Aorta (tissue), 5 donors: ENCODE data around the gene ESRRG. TPM values are rescaled to one million over a fixed set of nuclear protein-coding genes. Genes with fewer than 3 reads are reported as not detected.

Source experiments
- ATAC-seq: fragments of 200-7000 bp; cut with Tn5 transposase; one replicate; pipeline ENCODE4 v1.9.1; 2022; ENCODE audit warnings: moderate library complexity; ENCODE audit not compliant: low FRiP score
- DNase-seq, 2 donors: peaks; one replicate each; pipeline ENCODE4 v3.0.0-alpha.2; 2020
- H3K27ac ChIP-seq, 2 donors: one replicate each; pipeline ENCODE4 v1.5.1; 2013; ENCODE audit warnings: low read length in 2 of 2, mild to moderate bottlenecking in 2 of 2, moderate library complexity in 2 of 2, control low read depth in 1 of 2, inconsistent platforms in 1 of 2, low read depth in 1 of 2
- H3K27me3 ChIP-seq, 2 donors: one replicate each; pipeline ENCODE4 v1.6.1; 2013; ENCODE audit warnings: control low read depth in 1 of 2, low read length in 1 of 2, mild to moderate bottlenecking in 1 of 2, moderate library complexity in 1 of 2; ENCODE audit not compliant: insufficient read depth in 2 of 2, control insufficient read depth in 1 of 2
- H3K36me3 ChIP-seq, 2 donors: one replicate each; pipeline ENCODE4 v1.6.1; 2013; ENCODE audit warnings: control low read depth in 1 of 2, low read length in 1 of 2, mild to moderate bottlenecking in 1 of 2; ENCODE audit not compliant: insufficient read depth in 2 of 2, control insufficient read depth in 1 of 2
- H3K4me1 ChIP-seq, 2 donors: one replicate each; pipeline ENCODE4 v1.6.1; 2013; ENCODE audit warnings: low read length in 2 of 2, control low read depth in 1 of 2, mild to moderate bottlenecking in 1 of 2, moderate library complexity in 1 of 2; ENCODE audit not compliant: insufficient read depth in 2 of 2, control insufficient read depth in 1 of 2
- H3K4me3 ChIP-seq, 2 donors: one replicate each; pipeline ENCODE4 v1.5.1; 2013; ENCODE audit warnings: low read length in 2 of 2, control low read depth in 1 of 2, mild to moderate bottlenecking in 1 of 2
- H3K9me3 ChIP-seq: one replicate; pipeline ENCODE4 v1.6.1; 2013; ENCODE audit warnings: mild to moderate bottlenecking, low read length; ENCODE audit not compliant: control insufficient read depth
- WGBS, 2 donors: extraction: QIAGEN DNeasy Blood & Tissue Kit; methylation state at CpG; one replicate each; pipeline ENCODE4 v1.1.7; 2013; 5-methylcytosine and 5-hydroxymethylcytosine counted together
- intact Hi-C, 2 donors: fragments of 100-400 bp; cut with DNase I; formaldehyde crosslinking; loops; one replicate each; pipeline versions ENCODE4 v1.14.2 to v1.15.0; 2022
- polyA plus RNA-seq, 2 donors: library from polyadenylated mRNA; stranded (reverse); fragments of 200-250 nt; gene quantifications; one replicate each; pipeline ENCODE4 v1.2.3, GENCODE V29; 2013
- total RNA-seq, 2 donors: library from RNA; stranded (reverse); fragmentation: NEBNext Ultra II Directional; extraction: Animal tissue kit (Norgen Biotek cat#: 25700); gene quantifications; one replicate each; pipeline ENCODE4 v1.2.1, GENCODE V29; 2021
- donor health status: healthy with polysubstance abuse.
- donor health status: Bipolar disorder and iron deficiency.
- donor health status: DM: no; HTN: no; CAD: no.
- donor health status: DM: no; HTN: no; CAD: no.
- donor health status: DM: yes; HTN: yes; CAD: no.

Gene ESRRG
- total and polyA plus RNA-seq, 4 donors = 0.21 to 1.3 TPM; not detected in 2

GRCh38 chr1:216554934-216555333, 168.3 kb downstream of the ESRRG start:
- H3K4me3 ChIP-seq = no peak overlapping the region
- no peaks in the 10 kb centered on the region for H3K4me1 ChIP-seq
- no peaks in the 10 kb centered on the region for H3K36me3 ChIP-seq
- no peaks in the 10 kb centered on the region for H3K27me3 ChIP-seq
- ATAC-seq (no peak), DNase-seq (no peak)
- intact Hi-C loops = no loop called here
- no peak overlapping the region for H3K27ac ChIP-seq
- H3K9me3 ChIP-seq = no peaks in the 10 kb centered on the region

GRCh38 chr1:216553766-216554165, 169.5 kb downstream of the ESRRG start:
- Histone ChIP-seq H3K27ac (no peak overlapping the region), H3K36me3 (no peaks in the 10 kb centered on the region), H3K9me3 (no peaks in the 10 kb centered on the region), H3K27me3 (no peaks in the 10 kb centered on the region), H3K4me1 (no peaks in the 10 kb centered on the region), H3K4me3 (no peak overlapping the region)
- no peak for ATAC-seq
- no peak for DNase-seq
- intact Hi-C loops = no loop called here
- 84 to 89% methylated on average over 3 of the region's 3 CpGs for WGBS, 2 donors

DNA sequence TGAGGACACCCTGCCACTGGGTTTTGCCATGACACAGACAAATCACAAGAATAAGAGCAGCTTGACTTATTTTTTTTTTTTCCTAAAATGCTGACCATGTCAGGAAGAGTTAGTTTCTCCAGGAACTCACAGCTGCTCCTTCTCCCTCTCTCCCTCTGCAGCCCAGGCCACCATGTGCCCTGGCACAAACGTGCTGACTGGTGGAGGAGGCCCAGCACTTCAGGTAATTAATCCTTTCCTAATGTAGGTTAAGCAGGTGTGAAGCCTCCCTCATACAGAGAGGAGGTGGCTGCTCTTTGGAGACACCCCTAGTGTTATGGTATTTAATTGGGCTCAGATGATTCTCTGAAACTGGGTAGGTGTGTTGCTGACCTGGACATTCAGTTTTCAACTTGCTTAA, 170.2 kb downstream of the ESRRG start:
- DNase-seq (no peak), ATAC-seq (no peak)
- Histone ChIP-seq H3K27me3 (no peaks in the 10 kb centered on the region), H3K36me3 (no peaks in the 10 kb centered on the region), H3K4me1 (no peaks in the 10 kb centered on the region), H3K4me3 (no peak overlapping the region), H3K27ac (no peak overlapping the region), H3K9me3 (no peaks in the 10 kb centered on the region)
- intact Hi-C loops = no loop called here
- WGBS, 2 donors = 54 to 61% methylated on average over 1 of the region's 1 CpG

- no peak overlapping the region for H3K27ac ChIP-seq
- DNase-seq = no peak
- no peak overlapping the region for H3K4me3 ChIP-seq
- no peak for ATAC-seq
- 33 to 38% methylated on average over 4 of the region's 4 CpGs for WGBS, 2 donors
- no peaks in the 10 kb centered on the region for H3K27me3 ChIP-seq
- no peaks in the 10 kb centered on the region for H3K4me1 ChIP-seq
- intact Hi-C loops = no loop called here
- no peaks in the 10 kb centered on the region for H3K9me3 ChIP-seq
- H3K36me3 ChIP-seq = no peaks in the 10 kb centered on the region
Measured at GRCh38 chr1:216549796-216550195, 173.4 kb downstream of the ESRRG start.

GRCh38 chr1:216542741-216543140, 180.5 kb downstream of the ESRRG start:
- Histone ChIP-seq H3K27ac (no peak overlapping the region), H3K36me3 (no peaks in the 10 kb centered on the region), H3K4me1 (no peaks in the 10 kb centered on the region), H3K4me3 (no peak overlapping the region), H3K27me3 (no peaks in the 10 kb centered on the region), H3K9me3 (no peaks in the 10 kb centered on the region)
- intact Hi-C loops = no loop called here
- no peak for DNase-seq
- 54 to 60% methylated on average over 2 of the region's 2 CpGs for WGBS, 2 donors
- no peak for ATAC-seq

DNA sequence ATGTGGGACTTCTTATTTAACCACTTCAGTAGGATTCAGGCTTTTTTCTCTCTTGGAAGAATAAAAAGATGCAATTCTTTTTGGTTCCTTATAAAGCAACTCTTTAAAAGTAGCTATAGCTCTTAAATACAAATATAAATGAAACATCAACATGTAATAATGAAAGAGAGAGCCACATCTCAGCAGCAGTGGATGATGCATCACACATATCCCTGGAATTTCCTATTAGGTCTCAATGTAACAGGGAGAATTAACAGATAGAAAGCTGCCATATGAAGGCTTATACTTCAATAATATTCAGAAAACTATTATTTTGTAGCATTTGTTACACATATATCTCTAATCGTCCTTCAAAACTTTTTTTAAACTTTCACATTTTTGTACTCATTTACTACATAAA, 181.0 kb downstream of the ESRRG start:
- intact Hi-C loops = no loop called here
- H3K4me1 ChIP-seq = no peaks in the 10 kb centered on the region
- ATAC-seq (no peak), DNase-seq (no peak)
- H3K27ac ChIP-seq = no peak overlapping the region
- H3K9me3 ChIP-seq = no peaks in the 10 kb centered on the region
- H3K4me3 ChIP-seq = no peak overlapping the region
- no peaks in the 10 kb centered on the region for H3K27me3 ChIP-seq
- WGBS, 2 donors = 86 to 87% methylated on average over 1 of the region's 1 CpG
- no peaks in the 10 kb centered on the region for H3K36me3 ChIP-seq

DNA sequence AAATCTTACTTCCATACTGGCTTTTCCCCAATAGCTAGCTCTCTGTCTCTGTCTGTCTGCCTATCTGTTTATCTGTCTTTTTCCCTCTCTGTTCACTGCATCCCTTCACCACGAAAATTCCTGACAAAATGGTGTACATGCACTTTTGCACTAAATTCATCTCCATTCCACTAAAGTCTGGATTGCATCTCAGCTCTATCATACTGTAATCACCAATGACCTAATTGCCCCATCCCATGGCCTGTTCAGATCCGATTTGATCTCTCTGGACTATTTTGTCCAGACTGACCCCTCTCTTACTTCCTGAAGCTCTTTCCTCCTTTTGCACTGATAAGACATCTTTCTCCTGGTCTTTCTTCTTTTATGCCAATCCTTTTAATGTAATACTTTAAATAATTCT, 187.5 kb downstream of the ESRRG start:
- intact Hi-C loops = no loop called here
- ATAC-seq (no peak), DNase-seq (no peak)
- Histone ChIP-seq H3K36me3 (no peaks in the 10 kb centered on the region), H3K9me3 (no peaks in the 10 kb centered on the region), H3K27me3 (peaks cover 0 to 2% of the 10 kb centered on the region in 2 donors), H3K4me1 (no peaks in the 10 kb centered on the region), H3K4me3 (no peak overlapping the region), H3K27ac (no peak overlapping the region)
- WGBS, 2 donors = 83 to 90% methylated on average over 2 of the region's 2 CpGs

GRCh38 chr1:216535059-216535458, 188.2 kb downstream of the ESRRG start:
- Histone ChIP-seq H3K4me3 (no peak overlapping the region), H3K4me1 (no peaks in the 10 kb centered on the region), H3K27me3 (peaks cover 0 to 2% of the 10 kb centered on the region in 2 donors), H3K36me3 (no peaks in the 10 kb centered on the region), H3K27ac (no peak overlapping the region), H3K9me3 (no peaks in the 10 kb centered on the region)
- intact Hi-C loops = no loop called here
- DNase-seq (no peak), ATAC-seq (no peak)
- 72 to 79% methylated on average over 1 of the region's 1 CpG for WGBS, 2 donors

DNA sequence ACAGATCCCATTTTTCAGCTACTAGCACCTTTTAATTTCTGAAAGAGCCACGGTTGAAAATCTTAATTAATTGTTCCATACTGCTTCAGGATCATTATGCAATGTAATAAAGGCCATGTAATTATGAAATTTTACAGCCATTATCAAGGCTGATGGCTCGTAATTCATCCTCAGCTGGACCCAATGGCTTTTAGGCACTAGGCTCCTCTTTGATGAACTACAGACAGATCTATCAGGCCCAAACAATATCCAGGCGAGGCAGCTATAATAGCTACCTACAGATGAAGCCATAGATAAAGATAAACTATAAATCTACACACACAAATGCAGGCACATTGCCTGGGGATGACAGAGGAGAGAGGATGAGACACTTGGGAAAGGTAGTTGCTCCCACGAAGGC, 189.5 kb downstream of the ESRRG start:
- no peak for DNase-seq
- Histone ChIP-seq H3K4me1 (no peaks in the 10 kb centered on the region), H3K36me3 (no peaks in the 10 kb centered on the region), H3K9me3 (no peaks in the 10 kb centered on the region), H3K4me3 (no peak overlapping the region), H3K27ac (no peak overlapping the region), H3K27me3 (peaks cover 0 to 2% of the 10 kb centered on the region in 2 donors)
- intact Hi-C loops = no loop called here
- 90 to 95% methylated on average over 4 of the region's 4 CpGs for WGBS, 2 donors
- no peak for ATAC-seq
